NCI-H1417 treated with DMSO at 0.1 percent for 48 hours (cell line): ENCODE data around the gene TKT.

Source experiments
- DNase-seq: peaks from one replicate; lab custom pipeline; 2025; lab: John Stamatoyannopoulos, UW

Gene TKT

GRCh38 chr3:53240989-53241972 is 14.5 kb downstream of the TKT start:
- DNase-seq: no peak

DNA sequence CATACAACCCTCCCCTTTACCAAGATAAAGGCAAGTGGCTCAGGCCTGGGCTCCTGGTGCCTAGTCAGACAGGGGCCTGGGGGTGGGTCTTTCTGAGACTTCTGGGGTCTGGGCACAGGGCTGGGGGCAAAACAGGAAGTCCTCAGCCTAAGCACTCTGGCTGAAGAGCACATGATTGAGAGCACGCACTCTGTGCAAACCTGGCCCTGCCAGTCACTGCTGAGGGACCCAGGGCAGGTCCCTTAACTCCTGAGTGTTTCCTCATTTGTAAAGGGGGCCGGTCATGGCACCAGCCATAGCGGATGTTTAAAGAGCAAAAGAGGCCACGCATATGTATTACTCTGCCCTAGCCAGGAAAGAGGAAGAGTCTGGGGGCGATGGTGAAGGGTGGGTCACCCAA is 16.0 kb downstream of the TKT start:
- no peak for DNase-seq

GRCh38 chr3:53238886-53239285 is 16.9 kb downstream of the TKT start:
- no peak for DNase-seq

- DNase-seq: no peak
Measured at GRCh38 chr3:53238051-53238850, 17.6 kb downstream of the TKT start.

DNA sequence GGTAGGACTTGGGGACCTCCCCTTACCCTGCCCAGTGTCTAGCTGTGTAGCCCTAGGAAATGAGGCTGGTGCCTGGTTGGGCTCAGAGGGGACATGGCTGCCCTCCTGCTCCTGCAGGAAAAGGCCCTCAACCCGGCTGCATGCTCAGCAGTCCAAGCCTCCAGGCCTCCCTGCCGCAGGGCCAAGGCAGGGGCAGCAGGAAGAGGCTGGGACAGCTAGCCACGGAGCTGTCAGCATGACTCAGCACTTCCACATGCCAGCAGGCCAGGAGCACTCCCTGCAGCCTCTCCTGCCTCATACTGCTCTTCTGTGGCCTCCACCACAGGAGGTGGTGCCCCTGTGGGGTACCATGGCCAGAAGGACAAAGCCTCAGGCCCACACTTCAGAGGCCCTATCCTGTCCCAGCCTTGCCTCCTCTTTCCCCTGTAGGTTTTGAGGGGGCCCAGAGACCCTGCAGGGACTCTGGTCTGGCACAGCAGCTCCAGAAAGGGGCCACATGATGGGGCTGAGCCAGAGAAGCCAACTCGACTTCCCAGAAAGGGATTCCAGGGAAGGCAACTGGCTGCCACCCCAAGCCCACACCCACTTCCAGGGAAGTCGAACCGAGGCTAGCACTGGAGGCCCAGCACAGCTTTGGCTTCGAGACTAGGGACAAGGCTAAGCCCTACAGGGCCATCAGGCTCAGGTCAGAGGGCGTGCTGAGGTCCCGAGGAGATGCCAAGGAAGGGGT is 19.5 kb downstream of the TKT start:
- no peak for DNase-seq

DNA sequence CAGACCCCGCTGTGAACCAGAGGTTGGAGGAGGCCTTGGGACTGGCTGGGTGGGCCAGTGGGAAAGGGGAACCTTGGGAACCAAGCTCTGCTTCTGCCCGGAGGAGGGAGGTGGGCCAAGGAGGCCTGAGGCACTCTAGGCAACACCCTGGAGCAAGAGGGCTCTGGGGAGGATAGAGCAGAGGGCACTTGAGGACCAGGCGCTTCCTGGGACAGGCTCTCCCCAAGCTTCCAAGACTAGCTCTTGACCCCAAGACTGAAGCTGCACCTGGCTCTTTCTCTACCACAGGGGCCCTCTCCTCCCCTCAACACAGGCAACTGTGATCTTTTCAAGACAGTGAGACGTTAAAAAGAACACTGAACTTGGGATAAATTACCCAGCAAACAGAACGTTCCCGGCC is 20.3 kb downstream of the TKT start:
- no peak for DNase-seq

DNA sequence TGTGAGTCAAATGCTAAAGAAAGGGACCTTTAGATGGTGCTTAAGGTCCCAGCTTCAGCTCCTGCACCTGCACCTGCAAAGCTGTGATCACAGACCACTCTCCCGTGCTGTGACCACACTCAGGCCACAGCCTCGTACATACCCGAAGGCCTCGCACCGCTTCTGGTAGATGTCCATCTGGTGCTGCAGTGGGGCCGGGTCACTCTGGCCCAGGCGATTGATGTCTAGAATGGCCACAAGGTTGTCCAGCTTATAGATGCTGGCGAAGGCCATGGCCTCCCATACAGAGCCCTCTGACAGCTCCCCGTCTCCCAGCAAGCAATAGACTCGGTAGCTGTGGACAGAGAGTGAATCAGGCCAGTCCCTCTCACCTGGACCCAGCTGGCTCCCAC is 21.0 kb downstream of the TKT start:
- DNase-seq: no peak

GRCh38 chr3:53234130-53234840 is 21.5 kb downstream of the TKT start:
- DNase-seq: no peak

DNA sequence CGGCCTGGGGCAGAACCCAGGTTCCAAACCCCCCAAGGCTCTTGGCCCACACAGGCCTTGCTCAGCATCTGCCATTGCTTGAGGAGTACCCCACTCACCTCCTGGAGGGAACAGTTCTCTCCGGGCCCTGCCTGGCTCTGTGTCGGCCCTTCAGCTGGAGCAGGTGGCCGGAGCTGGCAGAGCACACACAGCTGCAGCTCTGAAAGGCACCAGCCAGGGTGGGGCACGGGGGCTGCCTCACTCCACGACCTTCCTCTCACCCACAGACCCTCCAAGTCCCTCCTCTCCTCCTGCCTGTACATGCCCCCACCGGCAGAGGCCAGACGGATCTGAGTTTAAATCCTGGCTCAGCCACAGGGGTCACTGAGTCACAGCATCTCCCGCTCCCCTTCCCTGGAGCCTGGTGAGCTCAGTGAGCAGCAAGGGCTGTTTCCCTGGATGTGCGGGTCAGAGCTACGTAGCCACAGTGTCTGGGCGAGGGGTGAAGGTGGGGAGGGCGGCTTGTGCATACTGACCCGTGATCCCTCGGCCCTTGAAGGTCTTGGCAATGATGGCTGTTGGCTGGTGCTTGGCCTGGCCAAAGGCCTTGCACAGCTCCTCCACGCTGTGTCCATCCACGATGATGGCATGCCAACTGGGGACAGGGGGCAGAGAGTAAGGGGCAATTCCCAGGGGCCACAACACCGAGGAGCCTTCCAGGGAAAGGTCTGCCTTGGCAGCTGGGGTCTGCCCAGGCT is 23.0 kb downstream of the TKT start:
- DNase-seq: no peak

DNA sequence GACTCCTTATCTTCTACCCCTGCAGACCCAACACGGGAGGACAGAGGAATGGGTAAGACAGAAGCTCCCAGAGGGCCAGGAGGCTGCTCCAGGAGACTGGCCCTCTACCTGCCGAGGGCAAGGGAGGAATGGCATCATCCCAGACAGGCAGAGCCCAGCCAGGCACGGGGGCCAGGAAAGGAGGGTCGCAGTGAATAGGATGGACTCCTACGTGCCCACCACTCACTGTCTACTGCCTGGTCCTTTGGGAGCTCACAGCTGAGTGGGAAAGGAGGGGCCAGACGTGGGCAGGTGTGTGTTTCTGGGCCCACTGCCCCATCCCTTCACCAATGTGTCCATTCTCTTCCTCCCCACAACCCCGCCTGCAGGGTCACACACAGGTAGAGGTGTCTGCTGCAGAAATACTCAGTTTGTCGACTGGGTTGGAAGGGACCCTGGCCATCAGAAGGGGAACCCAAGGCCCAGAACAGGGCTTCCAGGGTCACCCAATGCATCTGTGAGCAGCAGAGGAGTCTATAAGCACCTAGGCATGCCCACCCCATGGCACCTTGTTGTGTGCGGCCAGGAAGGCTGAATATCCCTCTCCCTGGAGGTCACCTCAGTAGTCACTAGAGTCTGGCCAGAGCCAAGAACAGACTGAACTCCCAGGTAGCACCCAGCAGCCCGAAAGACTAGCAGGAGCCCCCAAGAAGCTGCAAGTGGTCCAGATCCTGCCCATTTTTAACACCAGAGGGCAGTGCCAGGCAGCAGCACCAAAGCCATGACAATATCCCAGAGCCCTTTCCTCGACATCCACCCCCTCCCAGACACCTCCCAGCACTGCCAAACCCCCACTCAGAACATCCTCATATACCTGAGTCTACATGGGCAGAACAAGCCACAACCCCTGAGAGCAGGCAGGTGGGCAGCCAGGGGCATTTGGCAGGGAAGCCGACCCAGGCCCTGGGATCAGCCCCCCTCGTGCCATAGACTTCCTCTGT is 24.0 kb downstream of the TKT start:
- no peak for DNase-seq

DNA sequence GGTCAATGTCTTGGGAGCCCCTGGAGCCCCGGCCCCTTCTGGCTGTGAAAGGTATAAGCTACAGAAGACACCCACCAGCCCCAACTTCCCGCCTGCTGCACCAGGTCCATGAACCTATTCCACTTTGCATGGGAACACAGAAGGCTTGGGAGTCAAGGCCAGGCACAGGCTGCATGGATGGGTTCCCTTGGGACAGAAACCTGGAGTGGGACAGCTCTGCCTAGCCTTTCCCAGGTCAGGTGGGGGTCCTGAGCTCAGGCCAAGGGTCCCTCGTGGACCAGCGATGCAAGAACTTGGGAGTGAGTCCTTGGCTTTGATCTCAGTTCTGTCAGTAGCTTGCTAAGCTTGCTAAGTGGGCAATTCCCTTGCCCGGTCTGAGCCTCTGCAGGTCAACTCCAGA is 25.0 kb downstream of the TKT start:
- no peak for DNase-seq

GRCh38 chr3:53230041-53230621 is 25.7 kb downstream of the TKT start:
- no peak for DNase-seq

DNA sequence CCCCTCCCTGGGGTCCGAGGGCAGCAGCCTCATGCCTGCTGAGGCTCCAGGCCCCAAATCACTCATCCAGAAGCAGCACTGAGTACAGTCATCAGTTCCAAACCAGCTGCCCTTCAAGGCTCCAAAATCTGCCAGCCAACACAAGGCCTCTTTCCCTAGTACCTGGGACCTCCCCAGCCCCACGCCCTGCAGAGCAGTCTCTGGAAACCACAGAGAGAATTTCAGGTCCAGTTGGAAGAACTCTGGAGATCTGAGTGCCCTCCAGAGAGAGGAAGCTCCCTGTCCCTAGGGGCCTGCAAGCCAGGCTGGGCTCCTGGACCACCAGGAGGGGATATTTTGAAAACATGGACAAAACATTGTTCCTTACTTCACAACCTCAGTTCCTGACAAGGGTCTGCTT is 26.2 kb downstream of the TKT start:
- no peak for DNase-seq

GRCh38 chr3:53229171-53229570 is 26.7 kb downstream of the TKT start:
- DNase-seq: no peak

- DNase-seq: no peak
Measured at GRCh38 chr3:53227993-53228885, 27.6 kb downstream of the TKT start.

GRCh38 chr3:53226841-53227407 is 28.9 kb downstream of the TKT start:
- no peak for DNase-seq

DNA sequence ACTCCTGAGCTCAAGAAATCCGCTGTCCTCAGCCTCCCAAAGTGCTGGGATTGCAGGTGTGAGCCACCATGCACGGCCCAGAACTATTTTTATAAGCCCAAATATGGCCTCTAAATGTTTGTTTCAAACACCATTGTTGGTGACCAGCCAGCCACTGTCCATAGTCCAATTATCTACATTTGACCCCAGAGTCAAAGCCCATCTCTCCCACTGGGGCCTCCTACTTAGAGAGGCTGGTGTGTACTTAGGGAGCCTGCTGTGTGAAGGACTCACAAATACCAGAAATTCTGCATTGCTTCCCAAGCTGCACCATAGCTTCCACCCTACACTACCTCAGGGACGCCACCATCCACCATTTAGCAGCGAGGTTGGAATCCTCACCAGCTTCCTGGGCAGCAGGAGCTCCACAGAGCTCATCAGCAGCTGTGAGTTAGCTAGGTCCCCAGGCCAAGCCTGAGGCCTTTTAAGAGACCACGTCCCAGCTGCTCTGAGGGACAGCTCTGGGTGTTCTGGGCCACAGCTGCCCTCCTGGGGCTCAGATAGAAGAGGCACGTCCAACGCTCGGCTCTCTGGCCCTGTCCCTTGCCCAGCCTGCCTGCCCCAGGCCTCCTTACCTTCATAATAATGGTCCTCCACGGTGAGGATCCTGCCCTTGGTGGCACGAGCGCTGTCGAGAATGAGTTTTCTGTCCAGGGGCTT is 29.5 kb downstream of the TKT start:
- DNase-seq: no peak
